PC-3 (cell line): ENCODE measurements around the gene AGBL1. TPM values are rescaled to one million over a fixed set of nuclear protein-coding genes. Genes with fewer than 3 reads are reported as not detected.

ENCODE experiments used
- ATAC-seq: fragments of 200-7000 bp; cut with Tn5 transposase; 2 replicates; pipeline ENCODE4 v1.9.1; 2020; ENCODE audit warnings: mild to moderate bottlenecking, moderate library complexity
- BruUV-seq: library from RNA; stranded (reverse); fragments of 400-500 nt; replicated peaks from 2 replicates; lab custom pipeline; 2021; lab: Mats Ljungman, UMichigan
- CTCF ChIA-PET: fragments of 300-600 bp; sonication (Branson Sonifier 250); formaldehyde crosslinking; loops from one replicate; lab custom pipeline; 2022; ENCODE audit warnings: antibody characterized with exemption; lab: Charles Lee
- POLR2A ChIA-PET: fragments of 300-600 bp; sonication (Branson Sonifier 250); formaldehyde crosslinking; loops from one replicate; lab custom pipeline; 2022; ENCODE audit warnings: antibody characterized with exemption; ENCODE audit not compliant: unreplicated experiment; lab: Charles Lee
- DNase-seq: peaks from one replicate; pipeline ENCODE4 v3.0.0-alpha.2; 2015
- H2AFZ ChIP-seq: fragments of 300-600 bp; sonication (generic); 2 replicates; pipeline ENCODE4 v1.6.0; 2016; ENCODE audit warnings: antibody characterized with exemption, low read length
- H3F3A ChIP-seq: fragments of 300-600 bp; sonication (generic); one replicate; pipeline ENCODE4 v1.6.0; 2017; ENCODE audit warnings: antibody characterized with exemption, low read length, control low read depth, mild to moderate bottlenecking; ENCODE audit not compliant: unreplicated experiment
- H3K27ac ChIP-seq: fragments of 300-600 bp; sonication (generic); 2 replicates; pipeline ENCODE4 v1.5.1; 2016; ENCODE audit warnings: mild to moderate bottlenecking, low read length
- H3K27me3 ChIP-seq: fragments of 300-600 bp; sonication (generic); 2 replicates; pipeline ENCODE4 v1.6.1; 2016; ENCODE audit warnings: low read length, mixed read lengths
- H3K36me3 ChIP-seq: fragments of 300-600 bp; sonication (generic); 2 replicates; pipeline ENCODE4 v1.6.1; 2016; ENCODE audit warnings: low read depth, mixed run types, low read length, mixed read lengths
- H3K4me1 ChIP-seq: fragments of 300-600 bp; sonication (generic); 2 replicates; pipeline ENCODE4 v1.5.1; 2016; ENCODE audit warnings: low read length; ENCODE audit not compliant: insufficient read depth
- H3K4me2 ChIP-seq: fragments of 300-600 bp; sonication (generic); 2 replicates; pipeline ENCODE4 v1.6.0; 2016; ENCODE audit warnings: low read length
- H3K4me3 ChIP-seq: fragments of 300-600 bp; sonication (generic); 2 replicates; pipeline ENCODE4 v1.5.1; 2016; ENCODE audit warnings: mild to moderate bottlenecking, low read length, mixed read lengths
- H3K79me2 ChIP-seq: fragments of 300-600 bp; sonication (generic); 2 replicates; pipeline ENCODE4 v1.6.1; 2017; ENCODE audit warnings: low read length, mixed read lengths
- H3K9ac ChIP-seq: fragments of 300-600 bp; sonication (generic); 2 replicates; pipeline ENCODE4 v1.6.0; 2016; ENCODE audit warnings: mild to moderate bottlenecking, low read length
- H3K9me2 ChIP-seq: fragments of 300-600 bp; sonication (generic); replicated peaks from 2 replicates; pipeline ENCODE4 v1.6.1; 2016; ENCODE audit warnings: mixed run types, low read length, mixed read lengths
- H3K9me3 ChIP-seq: fragments of 300-600 bp; sonication (generic); 2 replicates; pipeline ENCODE4 v1.6.1; 2016; ENCODE audit warnings: low read length, mixed read lengths
- H4K20me1 ChIP-seq: fragments of 300-600 bp; sonication (generic); 2 replicates; pipeline ENCODE4 v1.6.1; 2016; ENCODE audit warnings: low read length, mixed read lengths
- EZH2 ChIP-seq: fragments of 300-600 bp; sonication (generic); IDR thresholded peaks from one replicate; pipeline ENCODE4 v1.6.1; 2017; ENCODE audit warnings: antibody characterized with exemption, mild to moderate bottlenecking, low read length; ENCODE audit not compliant: unreplicated experiment
- EZH2phosphoT487 ChIP-seq: fragments of 300-600 bp; sonication (generic); IDR thresholded peaks from 2 replicates; pipeline ENCODE4 v1.6.1; 2018; ENCODE audit warnings: mild to moderate bottlenecking, antibody characterized with exemption, low read length, borderline replicate concordance
- intact Hi-C: fragments of 100-400 bp; cut with micrococcal nuclease; formaldehyde crosslinking; loops from 2 replicates; pipeline ENCODE4 v1.9.0; 2023
- total RNA-seq: library from RNA; depleted of rRNA; stranded (reverse); fragments of >200 nt; gene quantifications from 2 replicates; pipeline ENCODE4 v1.2.3, GENCODE V29; 2014
- TF ChIP-seq, protein P1 (sequence below): fragments of 300-600 bp; sonication (generic); conservative IDR thresholded peaks from 2 replicates; pipeline ENCODE4 v1.5.1; 2017; ENCODE audit warnings: antibody characterized with exemption, low read depth, mild to moderate bottlenecking, low read length

The AGBL1 gene
- total RNA-seq, 1 experiment from 2014 or later: not detected

DNA sequence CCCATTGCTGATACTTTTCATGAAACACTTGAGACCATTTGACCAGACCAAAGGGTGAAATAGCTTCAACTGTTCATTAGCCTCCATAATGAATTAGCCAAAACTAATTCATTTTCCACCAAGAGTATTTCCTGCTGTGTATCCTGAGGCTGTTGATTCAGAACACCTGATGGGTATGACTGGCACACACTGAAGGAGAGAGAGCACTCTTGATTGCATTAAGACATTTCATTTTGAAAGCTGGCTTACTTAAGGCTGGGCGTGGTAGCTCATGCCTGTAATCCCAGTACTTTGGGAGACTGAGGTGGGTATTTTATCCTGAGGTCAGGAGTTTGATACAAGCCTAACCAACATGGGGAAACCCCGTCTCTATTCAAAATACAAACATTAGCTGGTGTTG lies 175.6 kb downstream of the AGBL1 start:
- no peaks in the 10 kb centered on the region for H3F3A ChIP-seq

DNA sequence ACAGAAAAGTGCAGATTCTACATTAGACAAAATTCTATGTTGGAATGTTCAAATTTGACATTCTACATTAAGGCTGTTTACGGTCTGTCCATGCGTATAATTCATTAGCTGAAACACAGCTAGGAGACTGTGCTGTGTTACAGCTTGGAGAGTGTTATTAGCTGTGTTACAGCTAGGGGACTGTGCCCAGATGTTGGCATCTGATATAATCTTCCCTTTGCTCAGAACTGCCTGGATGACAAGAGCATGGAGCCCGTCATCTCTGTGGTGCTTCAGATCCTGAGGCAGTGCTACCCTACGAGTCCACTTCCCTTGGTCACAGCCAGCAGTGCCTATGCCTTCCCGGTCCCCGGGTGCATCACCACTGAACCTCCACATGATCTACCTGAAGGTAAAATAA lies 177.0 kb downstream of the AGBL1 start:
- H3K9ac ChIP-seq: no peak overlapping the region
- H3K27ac ChIP-seq: no peak overlapping the region
- H3K79me2 ChIP-seq: no peaks in the 10 kb centered on the region
- H2AFZ ChIP-seq: no peak overlapping the region
- no peak overlapping the region for H3K4me2 ChIP-seq
- no TSS peak for BruUV-seq
- H3K9me3 ChIP-seq: no peaks in the 10 kb centered on the region
- H3K36me3 ChIP-seq: no peaks in the 10 kb centered on the region
- H3K4me3 ChIP-seq: no peak overlapping the region
- POLR2A ChIA-PET: no interaction called here
- H3F3A ChIP-seq: no peaks in the 10 kb centered on the region
- ATAC-seq: no peak
- DNase-seq: no peak
- H4K20me1 ChIP-seq: no peaks in the 10 kb centered on the region
- no peaks in the 10 kb centered on the region for H3K4me1 ChIP-seq
- no peaks in the 10 kb centered on the region for H3K9me2 ChIP-seq
- intact Hi-C loops: no loop called here
- TF ChIP-seq EZH2phosphoT487: no peak
- H3K27me3 ChIP-seq: no peaks in the 10 kb centered on the region
- CTCF ChIA-PET: no interaction called here

More for the DNA sequence above, 175.6 kb downstream of the AGBL1 start:
- Histone ChIP-seq H3K79me2 (no peaks in the 10 kb centered on the region), H2AFZ (no peak overlapping the region), H3K4me3 (no peak overlapping the region), H3K4me2 (no peak overlapping the region), H3K36me3 (no peaks in the 10 kb centered on the region), H3K27ac (no peak overlapping the region), H3K9ac (no peak overlapping the region), H3K9me2 (no peaks in the 10 kb centered on the region), H3K27me3 (no peaks in the 10 kb centered on the region), H4K20me1 (no peaks in the 10 kb centered on the region), H3K4me1 (no peaks in the 10 kb centered on the region), H3K9me3 (no peaks in the 10 kb centered on the region)
- TF ChIP-seq EZH2 (no peak), EZH2phosphoT487 (no peak)
- TF ChIP-seq, protein P1, sequence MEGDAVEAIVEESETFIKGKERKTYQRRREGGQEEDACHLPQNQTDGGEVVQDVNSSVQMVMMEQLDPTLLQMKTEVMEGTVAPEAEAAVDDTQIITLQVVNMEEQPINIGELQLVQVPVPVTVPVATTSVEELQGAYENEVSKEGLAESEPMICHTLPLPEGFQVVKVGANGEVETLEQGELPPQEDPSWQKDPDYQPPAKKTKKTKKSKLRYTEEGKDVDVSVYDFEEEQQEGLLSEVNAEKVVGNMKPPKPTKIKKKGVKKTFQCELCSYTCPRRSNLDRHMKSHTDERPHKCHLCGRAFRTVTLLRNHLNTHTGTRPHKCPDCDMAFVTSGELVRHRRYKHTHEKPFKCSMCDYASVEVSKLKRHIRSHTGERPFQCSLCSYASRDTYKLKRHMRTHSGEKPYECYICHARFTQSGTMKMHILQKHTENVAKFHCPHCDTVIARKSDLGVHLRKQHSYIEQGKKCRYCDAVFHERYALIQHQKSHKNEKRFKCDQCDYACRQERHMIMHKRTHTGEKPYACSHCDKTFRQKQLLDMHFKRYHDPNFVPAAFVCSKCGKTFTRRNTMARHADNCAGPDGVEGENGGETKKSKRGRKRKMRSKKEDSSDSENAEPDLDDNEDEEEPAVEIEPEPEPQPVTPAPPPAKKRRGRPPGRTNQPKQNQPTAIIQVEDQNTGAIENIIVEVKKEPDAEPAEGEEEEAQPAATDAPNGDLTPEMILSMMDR: no peak
- no TSS peak for BruUV-seq
- CTCF ChIA-PET: no interaction called here
- intact Hi-C loops: no loop called here
- DNase-seq (no peak), ATAC-seq (no peak)
- POLR2A ChIA-PET: no interaction called here

DNA sequence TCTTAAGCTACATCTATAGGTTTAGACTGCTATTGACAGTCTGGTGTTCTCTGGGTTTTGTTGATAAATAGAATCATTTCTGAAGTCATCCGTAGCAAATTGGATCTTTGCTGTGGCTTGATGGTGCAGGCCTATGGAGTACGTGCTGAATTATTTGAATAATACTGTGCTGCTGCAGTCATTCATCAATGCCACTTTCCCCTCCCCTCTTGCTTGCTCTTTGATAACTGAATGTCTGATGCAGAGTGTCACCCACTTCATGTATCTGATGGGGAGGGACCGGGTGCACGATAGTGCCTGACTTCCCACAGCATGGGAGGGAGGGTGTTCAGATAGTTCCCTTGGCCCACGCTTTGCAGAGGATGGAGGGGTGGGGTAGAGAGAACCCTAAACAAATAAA lies 179.9 kb downstream of the AGBL1 start:
- Histone ChIP-seq H2AFZ (no peak overlapping the region), H3K79me2 (no peaks in the 10 kb centered on the region), H3K9me2 (no peaks in the 10 kb centered on the region), H3K4me2 (no peak overlapping the region), H3K27me3 (no peaks in the 10 kb centered on the region), H3F3A (no peaks in the 10 kb centered on the region), H3K4me1 (no peaks in the 10 kb centered on the region), H3K9ac (no peak overlapping the region), H3K9me3 (no peaks in the 10 kb centered on the region), H3K27ac (no peak overlapping the region), H3K4me3 (no peak overlapping the region), H3K36me3 (no peaks in the 10 kb centered on the region), H4K20me1 (no peaks in the 10 kb centered on the region)
- TF ChIP-seq EZH2phosphoT487: no peak
- TF ChIP-seq EZH2: no peak
- TF ChIP-seq, protein P1: no peak
- CTCF ChIA-PET: no interaction called here
- POLR2A ChIA-PET: no interaction called here
- intact Hi-C loops: no loop called here
- no peak for ATAC-seq
- DNase-seq: no peak
- BruUV-seq: no TSS peak
